HG03520 (cell line): ENCODE measurements around the gene PHF20.
"Not testable (repeated sequence)": the region's sequence is repeated elsewhere in the genome, so short reads cannot be mapped to it uniquely, and the experiment has no call there.

Experiments
- ATAC-seq: cut with Tn5 transposase; IDR thresholded peaks from one replicate; pipeline ENCODE4 v1.9.1; 2021; ENCODE audit warnings: mild to moderate bottlenecking, moderate library complexity; ENCODE audit not compliant: unreplicated experiment

PHF20 gene

GRCh38 chr20:35959291-35959690 lies 187.5 kb downstream of the PHF20 start:
- ATAC-seq: not testable (repeated sequence)

DNA sequence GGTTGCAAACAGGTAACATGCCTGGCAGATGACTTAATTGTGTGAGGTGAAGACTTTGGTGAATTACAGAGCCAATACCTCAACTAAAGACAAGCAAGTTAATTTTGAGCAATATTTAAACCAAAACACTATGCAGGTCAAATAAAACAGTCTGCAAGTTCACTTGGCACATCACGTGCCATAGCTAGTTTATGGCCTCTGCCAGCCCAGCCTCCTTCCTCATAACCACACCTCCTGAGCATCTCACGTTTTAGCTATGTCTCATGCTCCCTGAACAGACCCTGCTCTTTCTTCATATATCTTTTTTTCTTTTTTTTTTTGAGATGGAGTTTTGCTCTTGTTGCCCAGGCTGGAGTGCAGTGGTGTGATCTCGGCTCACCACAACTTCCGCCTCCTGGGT lies 192.1 kb downstream of the PHF20 start:
- ATAC-seq: no peak

DNA sequence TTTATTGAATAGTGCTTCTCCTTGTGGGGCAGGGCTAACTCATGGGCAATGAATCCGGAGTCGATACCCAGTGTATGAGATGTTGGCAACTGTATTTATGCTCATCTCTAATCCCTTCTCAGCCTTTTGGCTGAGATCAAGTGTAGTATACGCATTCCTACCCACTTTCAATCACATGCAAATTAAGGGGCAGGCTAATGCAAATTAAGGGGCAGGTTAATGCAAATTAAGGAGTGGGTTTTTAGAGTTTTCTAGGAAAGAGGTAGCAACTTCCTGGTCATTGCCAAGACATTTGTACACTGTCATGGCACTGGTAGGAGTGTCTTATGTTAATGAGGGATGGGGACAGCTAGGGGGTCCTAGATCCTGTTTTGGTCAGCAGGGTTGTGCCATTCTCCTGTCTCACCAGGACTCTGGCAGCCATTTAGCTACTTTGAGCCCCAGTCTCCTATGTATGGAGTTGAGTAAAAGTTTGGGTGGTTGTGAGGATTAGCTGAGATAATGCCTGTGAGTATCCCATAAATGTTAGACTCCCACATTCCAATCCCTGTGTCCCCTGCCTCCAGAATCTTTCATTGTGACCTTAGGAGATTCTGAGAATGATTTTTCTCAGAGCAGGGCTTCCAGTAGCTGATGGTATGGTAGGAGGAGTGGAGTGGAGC lies 196.3 kb downstream of the PHF20 start, which contains the start of gene CNBD2:
CNBD2 (plus strand) TSS at position 612 of the 662 bp plus-strand sequence. CDS start 173 bp downstream, outside the sequence.
- no peak for ATAC-seq

DNA sequence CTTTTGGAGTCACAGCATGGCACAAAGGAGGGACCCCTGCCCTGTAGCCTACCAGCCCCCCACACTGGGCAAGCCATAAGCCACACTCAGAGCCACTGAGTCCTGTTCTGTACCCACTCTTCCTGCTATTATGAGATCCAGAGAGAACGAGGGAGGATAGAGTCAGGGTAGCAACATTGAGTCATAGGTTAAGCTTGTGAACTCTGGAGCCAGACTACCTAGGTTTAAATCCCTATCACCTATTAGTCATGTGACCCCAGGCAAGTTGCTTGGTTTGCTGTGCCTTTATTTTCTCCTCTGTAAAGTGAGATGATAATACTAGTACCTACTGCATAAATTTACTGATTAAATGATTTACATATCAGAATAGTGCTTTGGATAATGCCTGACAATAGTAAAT lies 197.1 kb downstream of the PHF20 start:
- ATAC-seq: no peak

- ATAC-seq: no peak
These were observed 200.2 kb downstream of the PHF20 start for GRCh38 chr20:35971981-35972380.

- no peak for ATAC-seq
These were observed 200.6 kb downstream of the PHF20 start for GRCh38 chr20:35972462-35972861.

DNA sequence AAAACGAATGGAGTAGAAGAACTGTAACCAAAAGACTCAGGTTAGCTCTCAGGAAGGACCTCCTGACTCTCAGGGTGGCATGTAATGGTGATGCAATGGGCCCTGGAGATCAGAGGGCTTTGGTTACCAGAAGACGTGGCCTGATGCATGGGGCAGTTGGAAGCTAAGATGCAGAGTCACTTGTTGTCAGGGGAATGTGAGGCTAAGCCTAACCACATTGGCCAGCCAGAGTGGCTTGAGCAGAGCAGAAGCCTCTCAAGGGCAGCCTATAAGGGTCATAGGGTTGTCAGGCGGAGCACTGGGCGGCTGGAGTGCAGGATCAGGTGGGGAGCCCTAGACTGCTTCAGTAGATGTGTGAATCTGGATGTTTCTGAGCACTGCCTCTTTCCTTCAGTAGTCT lies 202.4 kb downstream of the PHF20 start:
- no peak for ATAC-seq

GRCh38 chr20:35975576-35976373 lies 204.0 kb downstream of the PHF20 start:
- no peak for ATAC-seq

- no peak for ATAC-seq
These were observed 206.3 kb downstream of the PHF20 start for GRCh38 chr20:35978041-35978513.

DNA sequence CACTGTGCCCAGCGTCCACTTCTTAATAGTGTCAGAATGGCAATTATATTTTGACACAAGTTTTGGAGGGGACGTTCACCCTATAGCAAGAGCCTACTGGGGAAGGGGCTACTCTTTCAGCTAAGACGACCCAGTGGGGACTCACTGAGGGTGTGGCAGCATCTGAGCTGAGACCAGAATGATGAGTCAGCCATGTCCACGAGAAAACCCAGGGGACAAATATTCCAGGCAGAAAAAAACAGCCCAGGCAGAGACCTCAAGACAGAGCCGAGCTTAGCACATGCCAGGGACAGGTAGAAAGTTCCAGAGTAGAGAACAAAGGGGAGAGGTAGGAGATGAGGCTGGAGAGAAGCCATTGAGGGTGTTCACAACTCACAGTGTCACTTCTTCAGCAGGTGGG lies 207.7 kb downstream of the PHF20 start:
- ATAC-seq: no peak

GRCh38 chr20:35981969-35982368 lies 210.2 kb downstream of the PHF20 start:
- no peak for ATAC-seq

GRCh38 chr20:35984382-35984781 lies 212.6 kb downstream of the PHF20 start:
- ATAC-seq: no peak

DNA sequence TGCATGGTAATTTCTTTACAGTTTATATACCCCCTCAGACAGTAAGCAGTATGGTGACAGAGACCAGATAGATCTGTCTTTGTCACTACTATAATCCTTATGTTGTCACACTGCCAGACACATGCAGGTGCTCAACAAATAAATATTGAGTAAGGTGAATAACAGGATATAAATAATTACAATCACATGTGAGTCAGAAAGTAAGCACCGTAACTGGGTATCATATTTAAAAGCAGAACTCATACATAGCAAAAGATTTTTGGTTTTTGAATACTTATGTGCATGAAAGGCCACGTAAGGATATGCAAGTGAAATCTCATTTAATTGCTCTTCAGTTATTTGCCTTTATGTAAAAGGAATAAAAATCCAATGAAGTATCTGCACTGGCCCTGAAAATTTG lies 214.0 kb downstream of the PHF20 start:
- ATAC-seq: no peak

- no peak for ATAC-seq
These were observed 217.2 kb downstream of the PHF20 start for GRCh38 chr20:35988910-35989463.

GRCh38 chr20:35991142-35991771 lies 219.4 kb downstream of the PHF20 start:
- no peak for ATAC-seq

DNA sequence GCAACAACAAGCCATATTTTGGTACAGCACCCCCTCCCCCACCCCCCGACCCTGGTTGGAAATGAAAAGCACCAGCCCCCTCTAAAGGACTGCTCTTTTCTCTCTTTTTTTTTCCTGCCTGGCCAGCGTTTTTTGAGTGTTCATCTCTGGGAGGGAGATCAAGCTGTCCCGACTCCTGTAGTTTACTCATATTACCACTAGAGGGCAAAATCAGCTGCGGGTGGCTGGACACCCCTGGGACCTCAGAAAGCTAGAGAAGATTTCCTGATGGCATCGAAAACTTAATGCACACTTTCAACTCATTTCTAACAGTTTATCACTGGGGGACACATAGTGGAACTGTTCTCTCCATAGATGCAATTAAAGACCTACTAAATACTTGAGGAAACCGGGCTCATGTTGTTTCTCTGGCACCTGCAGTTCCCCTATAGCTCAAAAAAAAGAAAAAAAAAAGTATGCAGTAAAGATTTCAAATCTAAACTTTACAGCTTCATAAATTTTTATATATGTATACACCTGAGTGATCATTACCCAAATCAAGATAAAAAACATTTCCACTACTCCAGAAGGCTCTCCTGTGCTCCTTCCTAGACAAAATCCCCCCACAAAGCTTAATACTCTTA lies 221.0 kb downstream of the PHF20 start:
- ATAC-seq: no peak

GRCh38 chr20:35994994-35995453 lies 223.2 kb downstream of the PHF20 start:
- ATAC-seq: no peak

GRCh38 chr20:35996492-35996891 lies 224.7 kb downstream of the PHF20 start:
- not testable (repeated sequence) for ATAC-seq
